H1 (cell line): ENCODE measurements around the gene SPRED1. TPM values are rescaled to one million over a fixed set of nuclear protein-coding genes. Genes with fewer than 3 reads are reported as not detected.

Experiments
- CTCF ChIA-PET: fragments of 300-600 bp; sonication (Branson Sonifier 250); formaldehyde crosslinking; loops from one replicate; lab custom pipeline; 2021; ENCODE audit not compliant: partially characterized antibody; lab: Charles Lee
- POLR2A ChIA-PET: fragments of 300-600 bp; sonication (Branson Sonifier 250); formaldehyde crosslinking; loops from one replicate; lab custom pipeline; 2021; ENCODE audit warnings: inconsistent platforms; ENCODE audit not compliant: partially characterized antibody; lab: Charles Lee
- DNase-seq, 2 experiments: peaks; one replicate each; pipeline versions ENCODE4 v3.0.0 to v3.0.0-alpha.2; 2010 to 2022; ENCODE audit warnings: low spot score in 2 of 2, low read depth in 1 of 2, mixed read lengths in 1 of 2
- FAIRE-seq: peaks from 2 replicates; lab custom pipeline; 2011; peaks lifted over from hg19 to GRCh38; lab: Jason Lieb, UNC
- H2AFZ ChIP-seq: 2 replicates; pipeline ENCODE4 v1.8.1; 2012; ENCODE audit warnings: low read length, inconsistent platforms
- H2AK5ac ChIP-seq: 2 replicates; pipeline ENCODE4 v1.6.1; 2013; ENCODE audit warnings: low read depth, low read length
- H2BK120ac ChIP-seq: replicated peaks from 2 replicates; pipeline ENCODE3; 2013; ENCODE audit warnings: low read depth, low read length, inconsistent platforms
- H2BK12ac ChIP-seq: 2 replicates; pipeline ENCODE4 v1.6.1; 2013; ENCODE audit warnings: low read depth, low read length
- H2BK15ac ChIP-seq: 2 replicates; pipeline ENCODE4 v1.6.1; 2013; ENCODE audit warnings: low read length
- H2BK20ac ChIP-seq: 2 replicates; pipeline ENCODE4 v1.6.1; 2013; ENCODE audit warnings: low read length
- H2BK5ac ChIP-seq: 2 replicates; pipeline ENCODE4 v1.6.1; 2013; ENCODE audit warnings: low read depth, low read length
- H3K14ac ChIP-seq: 2 replicates; pipeline ENCODE4 v1.6.1; 2013; ENCODE audit warnings: inconsistent platforms; ENCODE audit not compliant: insufficient read length
- H3K18ac ChIP-seq: 2 replicates; pipeline ENCODE4 v1.6.1; 2013; ENCODE audit warnings: low read length; ENCODE audit errors: extremely low read depth
- H3K23ac ChIP-seq: 2 replicates; pipeline ENCODE4 v1.6.1; 2013; ENCODE audit warnings: inconsistent platforms; ENCODE audit not compliant: insufficient read length
- H3K23me2 ChIP-seq: 2 replicates; pipeline ENCODE4 v1.6.1; 2013; ENCODE audit warnings: low read depth, low read length
- H3K27ac ChIP-seq: 2 replicates; pipeline ENCODE4 v1.6.1; 2011; ENCODE audit warnings: low read depth, low read length, inconsistent platforms
- H3K27me3 ChIP-seq, 4 experiments: replicated peaks in 1 of 4; 1 replicate in 1 of 4; 2 replicates in 3 of 4; pipeline versions ENCODE4 v1.6.1 to v1.8.1; 2011 to 2013; ENCODE audit warnings: low read length in 3 of 4, mild to moderate bottlenecking in 3 of 4, inconsistent platforms in 2 of 4, mixed read lengths in 2 of 4, moderate library complexity in 1 of 4; ENCODE audit not compliant: control insufficient read depth in 3 of 4, insufficient read depth in 3 of 4; ENCODE audit errors: extremely low read depth in 1 of 4
- H3K36me3 ChIP-seq, 4 experiments: 2 replicates each; pipeline versions ENCODE4 v1.6.1 to v1.8.1; 2011 to 2013; ENCODE audit warnings: mild to moderate bottlenecking in 4 of 4, low read length in 3 of 4, moderate library complexity in 2 of 4, control low read depth in 1 of 4, inconsistent platforms in 1 of 4; ENCODE audit not compliant: insufficient read depth in 4 of 4, control insufficient read depth in 2 of 4
- H3K4ac ChIP-seq: replicated peaks from 2 replicates; pipeline ENCODE3; 2013; ENCODE audit warnings: low read length, low read depth, mixed read lengths, inconsistent platforms; ENCODE audit not compliant: insufficient read length
- H3K4me1 ChIP-seq, 4 experiments: replicated peaks in 1 of 4; 1 replicate in 1 of 4; 2 replicates in 3 of 4; pipeline versions ENCODE4 v1.6.1 to v1.8.1; 2011 to 2013; ENCODE audit warnings: low read length in 3 of 4, inconsistent platforms in 2 of 4, mixed read lengths in 1 of 4; ENCODE audit not compliant: insufficient read depth in 4 of 4, control insufficient read depth in 3 of 4
- H3K4me2 ChIP-seq, 2 experiments: 2 replicates each; pipeline versions ENCODE4 v1.6.1 to v1.8.1; 2011 to 2013; ENCODE audit warnings: low read depth in 2 of 2, low read length in 2 of 2, control low read depth in 1 of 2, inconsistent platforms in 1 of 2, mild to moderate bottlenecking in 1 of 2; ENCODE audit not compliant: insufficient read depth in 1 of 2
- H3K4me3 ChIP-seq, 4 experiments: fragments of 200-600, 300-600 bp in 1 of 4; sonication (generic), shearing (Covaris generic), sonication (Bioruptor Twin) in 1 of 4; 2 replicates each; pipeline versions ENCODE4 v1.5.1 to v1.8.1; 2011 to 2016; ENCODE audit warnings: low read length in 4 of 4, low read depth in 3 of 4, control low read depth in 2 of 4, inconsistent platforms in 2 of 4, mild to moderate bottlenecking in 2 of 4, mixed read lengths in 1 of 4, moderate library complexity in 1 of 4; ENCODE audit not compliant: insufficient read depth in 2 of 4; ENCODE audit errors: extremely low read depth in 1 of 4
- H3K56ac ChIP-seq: replicated peaks from 2 replicates; pipeline ENCODE3; 2013; ENCODE audit warnings: low read depth, mild to moderate bottlenecking, mixed read lengths, low read length, inconsistent platforms; ENCODE audit not compliant: insufficient read length
- H3K79me1 ChIP-seq: 2 replicates; pipeline ENCODE4 v1.6.1; 2013; ENCODE audit warnings: low read depth, low read length, control low read depth
- H3K79me2 ChIP-seq, 2 experiments: 2 replicates each; pipeline versions ENCODE4 v1.6.1 to v1.8.1; 2012 to 2013; ENCODE audit warnings: low read length in 2 of 2, mild to moderate bottlenecking in 2 of 2, inconsistent platforms in 1 of 2; ENCODE audit not compliant: insufficient read depth in 2 of 2, control insufficient read depth in 1 of 2
- H3K9ac ChIP-seq, 4 experiments: replicated peaks in 1 of 4; 1 replicate in 1 of 4; 2 replicates in 3 of 4; pipeline versions ENCODE4 v1.6.1 to v1.8.1; 2011 to 2013; ENCODE audit warnings: low read depth in 3 of 4, low read length in 3 of 4, control low read depth in 2 of 4, mild to moderate bottlenecking in 2 of 4, moderate library complexity in 2 of 4, inconsistent platforms in 1 of 4; ENCODE audit errors: extremely low read depth in 1 of 4
- H3K9me3 ChIP-seq, 2 experiments: 2 replicates each; pipeline versions ENCODE4 v1.6.1 to v1.8.1; 2012 to 2013; ENCODE audit warnings: mild to moderate bottlenecking in 2 of 2, moderate library complexity in 2 of 2, control low read depth in 1 of 2, inconsistent platforms in 1 of 2, low read depth in 1 of 2, low read length in 1 of 2, mixed read lengths in 1 of 2; ENCODE audit not compliant: insufficient read depth in 2 of 2
- H4K20me1 ChIP-seq, 2 experiments: replicated peaks in 1 of 2; 2 replicates each; pipeline versions ENCODE3 to v1.8.1; 2011 to 2013; ENCODE audit warnings: inconsistent platforms in 2 of 2, low read length in 2 of 2, mild to moderate bottlenecking in 1 of 2; ENCODE audit not compliant: insufficient read depth in 2 of 2, control insufficient read depth in 1 of 2
- H4K5ac ChIP-seq: 2 replicates; pipeline ENCODE4 v1.6.1; 2013; ENCODE audit warnings: low read length, low read depth, mixed read lengths, inconsistent platforms; ENCODE audit not compliant: insufficient read length
- H4K8ac ChIP-seq: 2 replicates; pipeline ENCODE4 v1.8.0; 2013; ENCODE audit warnings: mild to moderate bottlenecking, moderate library complexity, low read length, inconsistent platforms; ENCODE audit not compliant: insufficient read depth; ENCODE audit errors: extremely low read depth
- H4K91ac ChIP-seq: replicated peaks from 2 replicates; pipeline ENCODE3; 2013; ENCODE audit warnings: low read length, mixed read lengths, inconsistent platforms; ENCODE audit not compliant: insufficient read length
- WGBS, 2 experiments: shearing (Covaris generic) in 1 of 2; methylation state at CpG; one replicate each; pipeline versions ENCODE4 v1.1.6 to v1.1.7; 2013 to 2015; ENCODE audit warnings: low lambda C conversion rate in 2 of 2, mixed read lengths in 2 of 2, inconsistent platforms in 1 of 2, low coverage in 1 of 2, missing lambda C conversion rate in 1 of 2; ENCODE audit not compliant: insufficient replicate concordance in 2 of 2, insufficient coverage in 1 of 2, insufficient read length in 1 of 2; ENCODE audit errors: extremely low coverage in 1 of 2, missing lambda C conversion rate in 1 of 2; 5-methylcytosine and 5-hydroxymethylcytosine counted together
- polyA plus RNA-seq, 7 experiments: library from polyadenylated mRNA; depleted of rRNA in 3 of 7; stranded (reverse) in 5 of 7; unstranded in 2 of 7; fragments of >200 nt in 5 of 7; fragments of 200-250 nt in 2 of 7; gene quantifications; 1 replicate in 5 of 7; 2 replicates in 1 of 7; 4 replicates in 1 of 7; pipeline versions ENCODE4 v1.2.1 to v1.2.3, GENCODE V29; 2011 to 2013; ENCODE audit warnings: missing spikeins in 2 of 7, mixed read lengths in 2 of 7
- total RNA-seq: library from RNA; stranded (reverse); fragmentation: NEBNext Ultra II Directional; extraction: Animal tissue kit (Norgen Biotek cat#: 25700); gene quantifications from 2 replicates; pipeline ENCODE4 v1.2.1, GENCODE V29; 2021
- TF ChIP-seq, protein P1 (sequence below): IDR thresholded peaks from 2 replicates; pipeline ENCODE4 v1.6.1; 2011; ENCODE audit warnings: low read depth, mild to moderate bottlenecking, low read length; ENCODE audit not compliant: insufficient read depth

SPRED1 gene
- total and polyA plus RNA-seq, 2 of the 8 experiments (the other 6 are each of a cell fraction or from before 2014, with no cell fraction given) = 5.5 to 30.3 TPM

- Histone ChIP-seq H3K4me1 (no peaks in the 10 kb centered on the region), H4K5ac (no peak overlapping the region), H3K9ac (no peak overlapping the region), H3K36me3 (no peaks in the 10 kb centered on the region), H3K9me3 (no peaks in the 10 kb centered on the region), H3K23me2 (no peaks in the 10 kb centered on the region), H2BK120ac (no peak overlapping the region), H3K4ac (no peak overlapping the region), H2BK15ac (no peak overlapping the region), H3K4me2 (no peak overlapping the region), H4K20me1 (no peaks in the 10 kb centered on the region), H4K91ac (no peak overlapping the region), H3K23ac (no peak overlapping the region), H3K14ac (no peak overlapping the region), H3K27me3 (no peaks in the 10 kb centered on the region), H2AFZ (no peak overlapping the region), H2BK20ac (no peak overlapping the region), H2BK12ac (no peak overlapping the region), H3K79me1 (no peaks in the 10 kb centered on the region), H3K18ac (no peak overlapping the region), H2BK5ac (no peak overlapping the region), H3K27ac (no peak overlapping the region), H3K4me3 (no peak overlapping the region), H4K8ac (no peak overlapping the region), H3K79me2 (no peaks in the 10 kb centered on the region), H3K56ac (no peak overlapping the region), H2AK5ac (no peak overlapping the region)
- FAIRE-seq = no peak
- TF ChIP-seq, protein P1, sequence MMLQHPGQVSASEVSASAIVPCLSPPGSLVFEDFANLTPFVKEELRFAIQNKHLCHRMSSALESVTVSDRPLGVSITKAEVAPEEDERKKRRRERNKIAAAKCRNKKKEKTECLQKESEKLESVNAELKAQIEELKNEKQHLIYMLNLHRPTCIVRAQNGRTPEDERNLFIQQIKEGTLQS = no peak
- no peak for DNase-seq
- 93% methylated on average over 2 of the region's 2 CpGs; no CpG with 5 or more reads in 1 of the 2 experiments for WGBS, 2 experiments
- POLR2A ChIA-PET = no interaction called here
- CTCF ChIA-PET = interaction anchor here (0.9 kb wide), 1 partner anchor 18 kb away, joined by 3 read pairs; no protein-coding TSS in a partner anchor
These were observed 28.1 kb upstream of the SPRED1 start for GRCh38 chr15:38224486-38224885.
